Left ventricle myocardium inferior (tissue), 1 donor: Measurements from ENCODE around the gene CNGA2. TPM values are rescaled to one million over a fixed set of nuclear protein-coding genes. Genes with fewer than 3 reads are reported as not detected.

ENCODE experiments used
- DNase-seq: peaks from one replicate; pipeline ENCODE4 v3.0.0-alpha.2; 2020
- H3K27ac ChIP-seq: fragments of 200-600 bp; replicated peaks from 2 replicates; pipeline ENCODE4 v1.8.0; 2021
- H3K27me3 ChIP-seq: fragments of 200-600 bp; 2 replicates; pipeline ENCODE4 v1.8.0; 2021; ENCODE audit warnings: low read depth
- H3K36me3 ChIP-seq: fragments of 200-600 bp; 2 replicates; pipeline ENCODE4 v1.8.0; 2021
- H3K4me1 ChIP-seq: fragments of 200-600 bp; 2 replicates; pipeline ENCODE4 v1.8.0; 2021
- H3K4me3 ChIP-seq: fragments of 200-600 bp; 2 replicates; pipeline ENCODE4 v1.8.0; 2021; ENCODE audit warnings: mild to moderate bottlenecking, moderate library complexity
- H3K9me3 ChIP-seq: fragments of 200-600 bp; replicated peaks from 2 replicates; pipeline ENCODE4 v1.8.0; 2021
- intact Hi-C: fragments of 100-400 bp; cut with micrococcal nuclease; formaldehyde crosslinking; loops from one replicate; pipeline ENCODE4 v1.11.0; 2022
- total RNA-seq: library from RNA; stranded (reverse); fragmentation: NEBNext Ultra II Directional; extraction: Animal tissue kit (Norgen Biotek cat#: 25700); gene quantifications from one replicate; pipeline ENCODE4 v1.2.1, GENCODE V29; 2021
- TF ChIP-seq, protein P1 (sequence below): fragments of 200-600 bp; IDR thresholded peaks from 2 replicates; pipeline ENCODE4 v1.8.0; 2021; ENCODE audit warnings: antibody characterized with exemption, mild to moderate bottlenecking, borderline replicate concordance
- donor health status: DM: no; HTN: yes; CAD: no; lungs with severe emphysema.

The CNGA2 gene
- total RNA-seq, 1 donor from 2014 or later, result not detected

DNA sequence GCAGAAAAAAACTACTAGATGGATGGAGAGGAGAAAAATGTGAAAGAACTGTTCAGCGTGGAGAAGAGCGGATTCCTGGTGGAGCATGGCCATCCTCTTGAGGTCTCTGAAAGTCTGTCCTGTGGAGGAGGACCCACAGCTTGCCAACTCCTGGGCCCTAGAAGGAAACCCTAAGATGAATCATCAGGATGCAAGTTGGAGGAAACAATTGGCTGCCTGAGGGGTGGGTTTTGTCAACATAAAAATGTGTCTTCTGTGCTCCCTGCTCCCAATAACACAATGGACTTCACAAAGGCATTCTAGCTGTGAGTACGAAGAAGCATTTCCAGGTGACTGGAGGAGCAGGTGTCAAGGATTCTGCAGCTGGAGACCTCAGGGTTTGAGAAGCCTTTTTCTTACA lies 37.2 kb downstream of the CNGA2 start:
- Histone ChIP-seq H3K4me1 (no peaks in the 10 kb centered on the region), H3K27me3 (no peaks in the 10 kb centered on the region), H3K36me3 (no peaks in the 10 kb centered on the region), H3K9me3 (no peaks in the 10 kb centered on the region), H3K27ac (no peak overlapping the region), H3K4me3 (no peak overlapping the region)
- DNase-seq, result no peak
- TF ChIP-seq, protein P1, sequence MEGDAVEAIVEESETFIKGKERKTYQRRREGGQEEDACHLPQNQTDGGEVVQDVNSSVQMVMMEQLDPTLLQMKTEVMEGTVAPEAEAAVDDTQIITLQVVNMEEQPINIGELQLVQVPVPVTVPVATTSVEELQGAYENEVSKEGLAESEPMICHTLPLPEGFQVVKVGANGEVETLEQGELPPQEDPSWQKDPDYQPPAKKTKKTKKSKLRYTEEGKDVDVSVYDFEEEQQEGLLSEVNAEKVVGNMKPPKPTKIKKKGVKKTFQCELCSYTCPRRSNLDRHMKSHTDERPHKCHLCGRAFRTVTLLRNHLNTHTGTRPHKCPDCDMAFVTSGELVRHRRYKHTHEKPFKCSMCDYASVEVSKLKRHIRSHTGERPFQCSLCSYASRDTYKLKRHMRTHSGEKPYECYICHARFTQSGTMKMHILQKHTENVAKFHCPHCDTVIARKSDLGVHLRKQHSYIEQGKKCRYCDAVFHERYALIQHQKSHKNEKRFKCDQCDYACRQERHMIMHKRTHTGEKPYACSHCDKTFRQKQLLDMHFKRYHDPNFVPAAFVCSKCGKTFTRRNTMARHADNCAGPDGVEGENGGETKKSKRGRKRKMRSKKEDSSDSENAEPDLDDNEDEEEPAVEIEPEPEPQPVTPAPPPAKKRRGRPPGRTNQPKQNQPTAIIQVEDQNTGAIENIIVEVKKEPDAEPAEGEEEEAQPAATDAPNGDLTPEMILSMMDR, result no peak
- intact Hi-C loops, result no loop called here

DNA sequence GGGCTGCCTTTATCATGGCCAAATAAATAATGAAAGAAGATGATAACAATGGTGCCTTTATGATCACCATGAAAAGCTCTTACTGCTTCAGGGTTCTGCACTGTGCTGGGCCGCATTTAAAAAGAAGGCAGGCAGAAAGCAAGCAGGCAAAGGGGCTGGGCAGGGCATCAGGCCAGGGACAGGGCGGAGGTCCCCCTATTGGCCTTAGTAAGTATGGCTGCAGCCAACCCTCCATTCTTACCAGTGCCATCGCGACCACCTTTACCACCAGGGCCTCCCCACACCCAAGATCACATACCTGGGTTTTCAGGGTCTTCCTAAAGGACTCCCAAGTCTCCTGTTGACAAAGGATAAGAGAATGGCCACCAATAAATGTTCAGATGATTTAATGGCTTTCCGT lies 38.9 kb downstream of the CNGA2 start:
- no peak for DNase-seq
- no peaks in the 10 kb centered on the region for H3K9me3 ChIP-seq

DNA sequence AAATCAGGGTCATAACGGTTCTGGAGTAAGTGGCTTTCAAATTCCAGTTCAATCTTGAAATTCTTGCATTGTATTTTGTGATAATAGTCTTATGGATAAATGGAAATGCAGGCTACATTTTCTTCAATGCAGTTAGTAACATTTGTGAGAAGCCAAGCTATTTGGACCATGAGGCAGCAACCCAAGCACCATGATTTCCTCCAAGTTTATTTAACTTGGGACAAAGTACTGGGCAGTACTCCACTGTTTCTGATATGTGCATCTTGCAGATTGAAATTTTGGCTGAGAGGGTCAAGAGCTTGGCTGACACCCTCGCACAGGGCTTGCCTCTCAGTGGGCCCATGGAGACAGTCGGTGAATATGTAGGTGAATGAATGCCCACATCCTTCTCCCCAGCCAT lies 39.9 kb downstream of the CNGA2 start:
- Histone ChIP-seq H3K4me1 (no peaks in the 10 kb centered on the region), H3K27ac (no peak overlapping the region), H3K27me3 (no peaks in the 10 kb centered on the region), H3K9me3 (no peaks in the 10 kb centered on the region), H3K36me3 (no peaks in the 10 kb centered on the region), H3K4me3 (no peak overlapping the region)
- intact Hi-C loops, result no loop called here
- no peak for DNase-seq
- TF ChIP-seq, protein P1, result no peak

More for the DNA sequence above, 38.9 kb downstream of the CNGA2 start:
- H3K36me3 ChIP-seq, result no peaks in the 10 kb centered on the region
- no peak overlapping the region for H3K27ac ChIP-seq
- TF ChIP-seq, protein P1, result no peak
- H3K4me1 ChIP-seq, result no peaks in the 10 kb centered on the region
- intact Hi-C loops, result no loop called here
- H3K4me3 ChIP-seq, result no peak overlapping the region
- no peaks in the 10 kb centered on the region for H3K27me3 ChIP-seq

DNA sequence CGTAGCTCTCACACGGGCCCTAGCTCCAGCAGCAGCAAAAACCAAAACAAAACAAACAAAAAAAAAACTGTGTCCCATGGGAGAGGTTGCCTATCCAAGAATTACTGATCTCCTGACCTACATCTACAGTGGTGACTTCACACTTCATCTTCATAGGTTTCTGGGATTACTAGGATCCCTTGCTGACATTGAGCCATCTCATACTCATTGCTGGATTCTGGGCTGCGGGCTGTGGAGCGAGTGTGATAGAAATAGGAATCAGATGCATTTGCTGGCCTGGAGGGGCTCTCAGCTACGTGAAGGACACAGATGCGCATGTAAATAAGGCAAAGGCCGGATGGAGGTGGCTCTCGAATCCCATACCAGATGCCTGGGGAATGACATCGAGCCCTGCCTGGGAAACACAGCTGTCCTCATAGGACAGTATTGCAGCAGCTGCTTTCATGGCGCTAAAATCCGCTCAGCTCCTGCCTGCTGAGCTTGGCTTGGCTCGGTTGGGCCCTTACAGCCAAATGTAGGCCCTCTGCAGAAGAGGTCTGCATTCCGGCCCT lies 41.7 kb downstream of the CNGA2 start:
- Histone ChIP-seq H3K4me1 (no peaks in the 10 kb centered on the region), H3K27me3 (no peaks in the 10 kb centered on the region), H3K27ac (no peak overlapping the region), H3K4me3 (no peak overlapping the region), H3K9me3 (no peaks in the 10 kb centered on the region), H3K36me3 (no peaks in the 10 kb centered on the region)
- intact Hi-C loops, result no loop called here
- peak; percentile 18 for DNase-seq
- TF ChIP-seq, protein P1, result no peak

DNA sequence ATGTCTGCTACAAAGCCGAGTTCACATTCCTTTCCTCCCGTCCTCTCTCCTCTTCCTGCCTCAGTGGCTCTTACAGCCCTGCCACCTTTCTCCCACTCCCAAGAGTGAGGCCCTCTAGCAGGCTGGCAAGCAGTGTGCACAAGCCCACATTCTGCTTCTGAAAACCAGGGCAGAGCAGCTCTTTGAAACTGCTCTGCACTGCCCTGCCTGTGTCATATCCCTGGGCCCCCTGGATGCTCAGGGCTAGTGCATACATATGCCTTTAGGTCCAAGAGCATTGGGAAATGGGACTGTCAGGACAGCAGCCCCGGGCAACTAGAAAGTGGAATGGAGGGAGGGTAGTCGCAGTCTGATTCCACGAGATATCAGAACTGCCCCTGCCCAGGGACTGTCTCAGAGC lies 42.4 kb downstream of the CNGA2 start:
- Histone ChIP-seq H3K27me3 (no peaks in the 10 kb centered on the region), H3K4me1 (no peaks in the 10 kb centered on the region), H3K36me3 (no peaks in the 10 kb centered on the region), H3K9me3 (no peaks in the 10 kb centered on the region), H3K27ac (no peak overlapping the region), H3K4me3 (no peak overlapping the region)
- no peak for DNase-seq
- intact Hi-C loops, result no loop called here
- TF ChIP-seq, protein P1, result no peak
